GM19351 (cell line): ENCODE results near the gene HOMER1.

ENCODE experiments used
- ATAC-seq: cut with Tn5 transposase; IDR thresholded peaks from one replicate; pipeline ENCODE4 v1.9.1; 2021; ENCODE audit warnings: mild to moderate bottlenecking, moderate library complexity; ENCODE audit not compliant: unreplicated experiment

The HOMER1 gene, protein sequence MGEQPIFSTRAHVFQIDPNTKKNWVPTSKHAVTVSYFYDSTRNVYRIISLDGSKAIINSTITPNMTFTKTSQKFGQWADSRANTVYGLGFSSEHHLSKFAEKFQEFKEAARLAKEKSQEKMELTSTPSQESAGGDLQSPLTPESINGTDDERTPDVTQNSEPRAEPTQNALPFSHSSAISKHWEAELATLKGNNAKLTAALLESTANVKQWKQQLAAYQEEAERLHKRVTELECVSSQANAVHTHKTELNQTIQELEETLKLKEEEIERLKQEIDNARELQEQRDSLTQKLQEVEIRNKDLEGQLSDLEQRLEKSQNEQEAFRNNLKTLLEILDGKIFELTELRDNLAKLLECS

DNA sequence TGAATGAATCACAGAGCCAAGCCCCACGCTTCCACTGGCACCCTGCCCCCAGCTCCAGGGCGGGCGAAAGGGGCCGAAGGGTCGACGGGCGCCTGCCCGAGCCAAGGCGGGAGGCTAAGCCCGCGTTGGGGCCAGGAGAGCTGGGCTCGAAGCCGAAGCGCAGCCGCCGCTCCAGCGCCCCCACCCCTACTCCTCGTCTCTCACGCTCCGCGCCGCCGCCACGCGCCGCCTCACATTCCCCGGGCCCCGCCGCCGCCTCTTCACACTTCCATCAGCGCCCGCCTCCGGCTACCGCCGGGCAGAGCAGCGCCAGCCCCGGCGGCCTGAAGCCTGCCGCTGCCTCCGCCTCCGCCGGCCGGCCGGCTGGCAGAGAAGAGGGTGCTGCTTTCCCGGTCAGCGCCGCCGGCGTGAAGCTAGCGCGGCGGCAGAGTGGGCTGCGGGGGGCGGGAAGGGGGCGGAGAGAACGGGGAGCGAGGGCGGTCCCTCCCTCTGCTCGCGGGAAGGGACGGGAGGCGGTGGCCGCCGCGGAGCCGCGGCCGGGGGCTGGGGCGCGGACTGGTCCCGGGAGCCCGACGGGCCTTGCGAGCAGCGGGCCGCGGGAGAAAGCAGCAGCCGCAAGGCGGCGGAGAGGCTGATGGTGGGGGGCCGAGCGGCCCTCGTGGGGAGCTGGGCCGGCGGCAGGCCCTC lies at the start of gene HOMER1:
Gene HOMER1, minus strand, starts transcription at position 431 of the 687 bp plus-strand sequence. CDS start 1,360 bp downstream, outside the sequence.
- peak; percentile 57 for ATAC-seq

DNA sequence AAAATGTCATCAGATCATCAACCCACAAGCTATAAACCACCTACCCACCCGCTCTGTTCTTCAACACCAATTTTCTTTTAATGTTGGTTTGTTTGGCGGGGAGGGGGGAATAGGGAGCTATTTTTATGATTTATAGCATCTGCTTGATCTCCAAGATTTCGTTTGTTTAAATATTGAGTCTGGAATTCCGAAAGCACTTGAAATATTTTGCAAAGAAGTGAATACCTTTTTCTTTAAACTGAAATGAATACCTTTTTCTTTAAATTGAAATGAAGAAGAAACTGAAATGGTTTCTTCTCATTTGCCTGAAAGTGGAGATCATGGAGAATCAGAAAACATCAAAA lies 49.3 kb upstream of the HOMER1 start:
- no peak for ATAC-seq

DNA sequence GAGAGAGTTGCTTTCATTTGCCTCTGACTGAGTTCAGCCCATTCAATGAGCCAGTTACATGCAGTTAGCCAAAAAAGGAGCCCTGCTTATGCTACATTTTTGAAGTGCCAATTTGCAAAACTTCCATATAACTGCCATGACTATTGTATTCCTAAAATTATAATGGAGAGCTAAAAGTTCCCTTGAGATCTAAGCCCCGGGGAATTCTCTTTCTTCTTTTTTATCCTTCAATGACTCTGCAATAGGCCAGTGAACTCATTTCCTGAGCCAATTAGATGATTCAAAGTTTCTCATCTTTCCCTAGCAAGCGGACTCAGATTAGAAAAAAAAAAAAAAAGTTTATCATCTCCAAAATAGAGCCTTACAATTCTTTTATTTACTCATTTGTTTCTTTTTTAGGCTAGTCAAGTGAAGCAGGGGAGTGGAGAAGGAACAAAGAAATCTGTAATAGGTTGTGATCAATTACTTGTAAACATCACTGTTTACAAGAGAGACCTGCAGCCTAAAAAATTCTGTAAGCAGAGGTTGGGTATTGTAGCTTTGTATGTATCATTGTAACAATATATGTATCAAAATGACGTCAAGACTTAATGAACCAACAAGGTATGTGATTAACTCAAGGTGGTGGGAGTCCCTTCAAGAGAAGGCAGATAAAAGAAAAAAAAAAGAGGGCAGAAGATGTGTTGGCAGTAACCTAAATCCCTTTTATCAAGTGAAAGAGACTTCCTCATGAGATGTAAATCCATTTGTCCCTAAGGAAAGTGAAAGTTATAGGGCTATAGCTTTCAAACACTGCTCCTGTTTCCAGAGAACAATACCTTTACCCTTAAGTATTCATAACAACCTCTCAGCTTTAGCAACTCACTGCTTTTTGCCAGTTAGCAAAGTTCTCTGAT lies 48.7 kb upstream of the HOMER1 start:
- no peak for ATAC-seq

DNA sequence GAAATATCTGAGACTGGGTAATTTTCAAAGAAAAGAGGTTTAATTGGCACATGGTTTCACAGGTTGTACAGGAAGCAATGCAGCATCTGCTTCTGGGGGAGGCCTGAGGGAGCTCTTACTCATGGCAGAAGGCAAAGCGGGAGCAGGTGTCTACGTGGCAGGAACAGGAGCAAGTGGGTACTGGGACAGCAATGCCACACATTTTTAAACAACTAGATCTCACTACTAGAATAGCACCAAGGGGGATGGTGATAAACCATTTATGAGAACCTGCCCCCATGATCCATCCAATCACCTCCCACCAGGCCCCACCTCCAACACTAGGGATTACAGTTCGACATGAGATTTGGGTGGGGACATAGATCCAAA lies 47.6 kb upstream of the HOMER1 start:
- peak; percentile 42 for ATAC-seq

DNA sequence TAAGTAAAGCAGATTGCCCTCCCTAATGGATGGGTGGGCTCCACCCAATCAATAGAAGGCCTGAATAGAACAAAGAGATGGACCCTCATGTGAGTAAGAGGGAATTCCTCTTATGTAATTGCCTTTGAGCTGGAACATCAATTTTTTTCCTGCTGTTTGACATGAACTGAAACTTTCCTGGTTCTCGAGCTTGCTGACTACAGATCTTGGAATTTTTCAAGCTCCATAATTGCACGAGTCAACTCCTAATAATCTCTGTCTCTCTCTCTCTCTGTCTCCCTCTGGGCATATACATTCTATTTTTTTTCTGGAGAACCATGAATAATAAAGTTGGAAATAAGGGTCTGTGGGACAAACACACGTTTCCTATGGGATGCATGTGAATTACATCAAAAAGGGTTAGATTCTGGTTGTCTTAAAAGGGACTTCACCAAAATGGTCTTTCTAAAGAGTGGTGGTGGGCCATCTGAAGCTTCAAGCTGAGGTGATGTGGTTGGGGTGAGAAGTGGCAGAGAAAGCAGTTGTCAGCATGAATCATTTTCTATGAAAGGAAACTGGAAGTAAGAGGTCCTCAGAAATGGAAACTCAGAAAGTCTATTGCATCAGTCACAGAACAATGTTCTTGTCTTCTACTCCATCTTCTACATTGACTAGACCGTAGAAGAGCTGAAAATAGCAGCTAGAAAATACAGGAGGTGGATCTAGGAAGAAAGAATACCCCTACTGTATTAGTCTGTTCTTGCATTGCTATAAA lies 47.0 kb upstream of the HOMER1 start:
- peak; percentile 95 for ATAC-seq

DNA sequence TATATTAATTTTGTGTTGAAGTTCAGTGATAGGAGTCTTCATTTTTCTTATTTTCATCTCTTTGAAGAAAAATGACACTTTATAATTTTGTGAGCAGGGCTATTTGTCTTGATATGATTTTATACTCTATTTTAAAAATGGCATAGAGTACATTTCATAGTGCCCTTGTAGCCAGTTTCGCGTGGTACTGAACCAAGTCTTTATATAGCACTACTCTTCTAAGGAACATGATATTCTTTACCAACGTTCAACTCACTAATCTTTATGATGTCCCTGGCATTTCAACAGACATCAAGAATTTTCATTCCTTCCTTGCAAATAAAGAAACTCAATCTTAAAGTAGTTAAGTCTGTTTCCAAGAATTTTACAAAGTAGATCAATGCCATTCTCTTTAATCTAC lies 41.5 kb upstream of the HOMER1 start:
- no peak for ATAC-seq

DNA sequence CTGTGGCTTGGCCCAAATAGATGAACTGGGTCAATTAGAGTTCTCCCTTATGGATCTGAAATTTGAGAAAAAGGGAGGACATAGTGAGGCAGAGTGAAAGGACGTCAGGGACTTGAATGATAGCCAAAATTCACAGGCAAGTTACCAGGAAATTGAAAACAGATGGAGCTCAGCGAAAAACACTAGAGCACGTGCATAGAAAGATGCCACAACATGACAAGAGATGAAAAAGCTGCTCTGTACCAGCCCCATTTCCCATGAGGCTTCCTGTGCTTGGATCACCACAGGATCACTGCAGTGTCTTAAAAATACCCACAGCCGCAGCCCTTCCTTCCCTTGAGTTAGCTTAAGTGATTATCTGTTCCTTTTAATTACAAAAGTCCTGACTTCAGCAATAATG lies 39.0 kb upstream of the HOMER1 start:
- no peak for ATAC-seq

DNA sequence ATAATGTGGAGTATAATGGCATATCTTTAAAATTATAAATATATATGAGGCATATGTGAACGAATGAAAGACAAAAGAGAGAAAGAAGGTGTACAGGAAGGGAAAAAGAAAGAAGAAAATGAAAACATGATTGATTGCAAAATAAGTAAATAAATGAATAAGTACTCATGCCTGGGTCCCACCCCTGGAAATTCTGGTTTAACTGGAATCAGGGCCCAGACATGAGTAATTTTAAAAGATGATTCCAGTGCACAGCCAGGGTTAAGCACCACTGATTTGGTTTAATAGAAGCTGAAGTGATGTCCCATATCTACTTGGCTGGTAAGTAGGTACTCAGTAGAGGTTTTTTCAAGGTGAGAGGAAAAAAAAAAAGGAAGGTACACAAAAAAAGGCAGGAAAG lies 34.0 kb upstream of the HOMER1 start:
- ATAC-seq, result no peak

DNA sequence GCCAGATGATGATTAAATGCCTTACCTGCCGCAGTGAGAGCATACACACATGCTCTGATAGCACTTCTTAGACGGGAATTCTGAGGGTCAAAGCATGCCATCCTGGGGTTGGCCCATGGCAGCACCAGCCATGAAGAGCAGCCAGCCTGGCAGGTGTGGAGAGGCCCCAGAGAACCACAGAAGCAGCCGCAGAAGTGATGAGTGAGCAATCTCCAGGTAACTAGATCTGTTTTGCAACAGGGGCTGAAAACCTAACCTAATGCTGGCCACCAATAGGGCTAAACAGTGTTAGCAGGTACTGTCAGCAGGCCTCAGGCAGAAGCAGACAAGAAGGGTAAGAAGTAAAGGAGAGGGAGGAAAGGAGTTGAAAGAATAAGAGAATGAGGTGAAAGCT lies 33.5 kb upstream of the HOMER1 start:
- ATAC-seq, result no peak

DNA sequence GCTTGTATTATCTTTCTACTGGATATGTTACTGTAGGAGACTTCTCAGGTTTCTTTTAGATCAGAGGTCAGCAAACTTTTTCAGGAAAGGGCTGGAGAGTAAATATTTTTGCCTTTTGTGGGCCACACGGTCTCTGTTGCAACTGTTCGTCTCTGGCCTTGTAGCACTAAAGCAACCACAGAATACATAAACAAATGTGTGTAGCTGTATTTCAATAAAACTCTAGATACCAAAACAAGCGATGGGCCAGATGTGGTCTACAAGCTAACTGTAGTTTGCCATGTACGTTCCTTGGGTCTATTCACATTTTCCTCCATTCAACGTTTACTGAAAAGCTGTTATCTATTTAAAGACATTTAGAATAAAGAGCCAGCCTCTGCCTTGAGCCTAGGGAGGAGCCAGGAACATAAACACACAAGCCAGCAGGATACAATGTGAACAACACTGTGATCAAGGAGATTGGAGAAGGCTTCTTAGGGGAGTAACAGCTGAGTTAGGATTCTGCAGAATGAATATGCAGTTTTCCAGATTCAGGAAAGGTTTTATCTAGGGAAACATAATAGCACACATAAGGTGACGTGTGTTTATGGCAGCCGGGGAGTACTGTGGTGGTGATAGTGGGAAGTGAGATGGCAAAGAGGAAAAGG lies 33.0 kb upstream of the HOMER1 start:
- ATAC-seq, result no peak

DNA sequence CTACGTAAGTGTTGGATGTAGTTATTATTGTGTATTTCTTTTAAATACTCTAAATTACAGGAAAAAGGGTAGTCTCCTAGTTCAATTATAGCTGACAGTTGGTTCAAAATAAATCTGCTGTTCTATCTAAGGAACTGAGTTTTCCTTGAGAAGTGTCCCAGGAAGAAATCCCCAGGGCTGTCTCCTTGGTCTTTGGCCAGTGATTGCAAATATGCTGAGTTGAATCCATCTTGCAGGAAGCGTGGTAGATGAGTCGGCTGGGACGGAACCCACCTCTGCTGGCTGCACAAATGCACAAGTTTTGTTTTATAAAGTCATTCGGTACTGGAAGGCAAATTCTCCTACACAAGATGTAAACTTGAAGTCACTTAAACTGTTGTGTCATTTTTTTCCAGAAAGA lies 30.2 kb upstream of the HOMER1 start:
- no peak for ATAC-seq

DNA sequence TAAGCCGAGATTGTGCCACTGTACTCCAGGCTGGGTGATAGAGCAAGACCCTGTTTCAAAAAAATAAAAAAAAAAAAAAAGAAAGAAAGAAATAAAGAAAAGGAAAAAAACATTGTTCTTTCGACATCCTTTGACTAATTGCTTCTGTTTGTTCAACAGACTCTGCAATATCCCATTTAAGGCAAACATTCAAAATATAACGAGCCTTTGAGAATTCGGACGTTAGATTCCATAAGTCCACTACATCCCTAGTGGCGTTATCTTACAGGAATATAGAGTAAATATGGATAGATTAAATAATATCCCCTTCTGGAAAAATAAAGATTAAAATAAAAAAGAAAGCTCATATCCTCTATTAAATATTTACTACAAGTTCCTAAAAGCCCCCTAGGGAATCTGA lies 27.0 kb upstream of the HOMER1 start:
- no peak for ATAC-seq

DNA sequence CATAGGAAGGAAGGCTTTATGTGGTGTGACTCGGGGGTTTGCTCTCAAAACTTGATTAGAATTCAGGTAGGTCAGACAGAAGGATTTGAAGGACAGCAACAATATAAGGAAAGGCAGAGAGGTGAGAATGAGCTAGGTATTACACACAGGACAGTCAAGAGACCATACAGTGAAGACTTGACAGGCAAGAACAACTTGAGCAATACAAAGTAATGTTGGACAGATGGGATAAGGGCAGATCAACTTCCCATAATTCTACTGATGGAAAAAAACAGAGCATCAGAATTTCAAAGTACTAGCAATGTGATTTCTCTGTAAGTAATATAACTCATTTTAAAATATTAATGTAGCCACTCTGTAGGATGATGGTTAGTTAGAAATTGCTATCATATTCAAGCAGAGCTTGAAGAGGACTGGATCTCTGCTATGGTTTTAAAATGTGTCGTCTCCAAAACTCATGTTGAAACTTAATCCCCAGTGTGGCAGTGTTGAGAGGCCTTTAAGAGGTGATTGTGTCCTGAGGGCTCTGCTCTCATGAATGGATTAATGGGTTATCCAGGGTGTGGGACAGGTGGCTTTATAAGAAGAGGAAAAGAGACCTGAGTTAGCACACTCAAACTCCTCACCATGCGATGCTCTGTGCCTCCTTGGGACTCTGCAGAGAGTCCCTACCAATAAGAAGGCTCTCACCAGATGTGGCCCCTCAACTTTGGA lies 22.4 kb upstream of the HOMER1 start:
- no peak for ATAC-seq

DNA sequence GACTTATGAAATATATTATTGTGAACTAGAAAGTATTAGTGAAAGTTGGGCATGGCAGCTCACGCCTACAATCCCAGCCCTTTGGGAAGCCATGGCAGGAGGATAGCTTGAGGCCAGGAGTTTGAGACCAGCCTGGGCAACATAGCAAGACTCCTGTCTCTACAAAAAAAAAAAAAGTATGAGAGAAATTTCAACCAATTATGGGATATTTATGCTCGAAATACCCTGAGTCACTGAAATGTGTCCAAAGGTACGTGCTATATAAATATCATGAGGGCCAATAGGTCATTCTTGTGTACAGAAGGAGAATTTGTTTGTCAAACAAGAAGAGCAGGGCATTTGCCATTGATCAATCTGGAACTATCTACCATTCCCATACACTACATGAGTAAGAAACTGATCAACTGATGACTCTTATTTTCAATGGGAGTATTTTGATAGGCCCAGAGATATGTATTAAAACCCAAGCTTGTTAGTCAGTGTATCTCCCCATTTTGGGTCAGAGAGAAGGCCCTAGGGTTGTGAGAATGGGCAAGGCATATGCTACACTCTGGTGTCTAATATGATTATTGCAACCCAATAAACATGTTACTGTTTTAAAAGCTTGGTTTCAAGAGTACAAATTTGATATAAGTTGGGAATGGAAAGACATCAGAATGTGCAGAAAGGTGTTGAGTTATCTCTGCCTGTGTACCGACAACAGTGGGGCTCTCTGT lies 21.7 kb upstream of the HOMER1 start:
- no peak for ATAC-seq

DNA sequence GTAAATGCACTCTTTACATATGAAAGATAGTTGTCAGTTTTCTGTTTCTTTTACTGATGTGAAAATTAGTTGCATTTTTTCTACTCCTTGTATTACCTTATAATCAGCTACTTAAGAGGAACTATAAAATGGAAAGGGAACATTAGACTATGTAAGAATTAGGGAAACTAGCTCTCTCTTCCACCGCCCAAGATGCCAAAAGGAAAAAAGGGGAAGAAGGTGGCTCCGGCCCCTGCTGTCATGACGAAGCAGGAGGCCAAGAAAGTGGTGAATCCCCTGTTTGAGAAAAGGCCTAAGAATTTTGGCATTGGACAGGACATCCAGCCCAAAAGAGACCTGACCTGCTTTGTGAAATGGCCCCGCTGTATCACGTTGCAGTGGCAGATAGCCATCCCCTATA lies 15.2 kb upstream of the HOMER1 start:
- no peak for ATAC-seq

DNA sequence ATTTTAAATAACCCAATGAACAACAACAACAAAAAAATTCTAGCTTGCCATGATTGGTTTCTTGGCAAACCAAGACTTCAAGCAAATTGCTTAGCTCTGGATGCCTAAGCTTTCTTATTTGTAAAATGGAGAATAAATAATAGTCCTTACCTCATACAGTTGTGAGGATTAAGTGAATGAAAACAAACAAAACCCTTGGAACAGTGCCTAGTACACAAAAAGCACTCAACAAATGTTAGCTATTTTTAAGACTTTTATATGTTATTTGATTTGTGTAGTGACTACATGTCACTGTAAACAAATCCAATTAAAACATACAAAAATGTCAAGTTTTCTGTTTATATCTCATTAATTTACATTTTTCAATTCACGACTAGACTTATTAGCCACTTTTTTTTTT lies 13.5 kb upstream of the HOMER1 start:
- no peak for ATAC-seq

DNA sequence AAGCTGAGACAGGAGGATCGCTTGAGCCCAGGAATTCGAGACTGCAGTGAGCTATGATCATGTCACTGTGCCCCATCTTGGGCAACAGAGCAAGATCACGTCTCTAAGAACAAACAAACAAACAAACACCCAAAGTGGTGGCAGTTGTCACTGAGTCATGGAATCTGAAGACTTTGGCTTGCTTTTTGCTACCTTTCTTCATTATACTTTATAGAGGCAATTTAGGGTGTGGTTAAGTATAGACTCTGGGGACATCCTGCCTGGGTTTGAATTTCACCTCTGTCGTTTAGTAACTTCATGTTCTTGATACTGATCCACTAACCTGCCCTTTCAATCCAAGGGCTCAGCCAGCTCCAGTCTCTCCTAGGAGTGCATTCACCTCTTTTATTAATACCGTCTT lies 13.0 kb upstream of the HOMER1 start:
- no peak for ATAC-seq

DNA sequence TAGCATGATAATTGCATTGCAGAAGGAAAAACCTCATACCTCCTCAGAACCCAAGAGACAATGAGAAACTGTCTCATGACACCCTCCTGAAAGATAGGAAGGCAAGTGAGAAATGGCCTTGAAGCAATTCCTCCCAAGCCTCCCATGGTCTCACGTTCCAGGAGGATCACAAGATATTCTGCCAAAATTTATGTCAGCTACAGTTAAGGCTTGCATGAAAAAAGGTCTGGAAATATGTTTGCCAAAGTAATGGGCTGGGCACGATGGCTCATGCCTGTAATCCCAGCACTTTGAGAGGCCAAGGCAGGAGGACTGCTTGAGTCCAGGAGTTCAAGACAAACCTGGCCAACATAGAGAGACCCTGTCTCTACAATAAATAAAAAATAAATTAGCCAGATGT lies 12.6 kb upstream of the HOMER1 start:
- ATAC-seq, result no peak

DNA sequence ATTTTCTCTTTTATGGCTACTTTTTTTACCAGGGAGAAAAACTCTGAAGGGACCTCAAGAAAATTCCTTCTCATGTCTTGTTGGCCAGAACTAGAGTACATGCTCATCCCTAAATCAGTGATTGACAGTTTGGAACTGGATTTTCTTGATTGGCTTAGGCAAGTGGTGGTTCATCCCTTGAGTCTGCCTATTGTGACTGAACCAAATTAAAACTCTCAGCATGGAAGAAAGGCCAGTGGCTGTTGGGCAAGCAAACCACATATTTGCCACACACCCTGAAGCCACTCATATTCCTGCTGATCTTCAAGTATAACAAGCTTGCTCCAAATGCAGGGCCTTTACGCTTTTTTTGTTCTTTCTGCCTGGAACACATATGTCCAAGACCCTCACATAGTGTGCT lies 7.2 kb upstream of the HOMER1 start:
- no peak for ATAC-seq
